Endothelial cell of umbilical vein (primary cell): ENCODE data around the gene KRTAP12-3.

Source experiments
- MYC ChIP-seq: IDR thresholded peaks from one replicate; pipeline ENCODE4 v1.6.1; 2011; ENCODE audit warnings: mild to moderate bottlenecking, low read depth, low read length
- POLR2AphosphoS5 ChIP-seq: IDR thresholded peaks from 2 replicates; pipeline ENCODE4 v1.6.1; 2012; ENCODE audit warnings: low read depth, mild to moderate bottlenecking, control low read depth, low read length, moderate library complexity; ENCODE audit not compliant: insufficient read depth
- TF ChIP-seq, protein P1 (sequence below), 2 donors: IDR thresholded peaks; 1 replicate in 1 of 2; 2 replicates in 1 of 2; pipeline ENCODE4 v1.5.1; 2011; ENCODE audit warnings: low read length in 2 of 2, mild to moderate bottlenecking in 2 of 2, moderate library complexity in 2 of 2, control low read depth in 1 of 2, inconsistent platforms in 1 of 2, low read depth in 1 of 2; ENCODE audit not compliant: insufficient read depth in 1 of 2; ENCODE audit errors: extremely low read depth in 1 of 2

DNA sequence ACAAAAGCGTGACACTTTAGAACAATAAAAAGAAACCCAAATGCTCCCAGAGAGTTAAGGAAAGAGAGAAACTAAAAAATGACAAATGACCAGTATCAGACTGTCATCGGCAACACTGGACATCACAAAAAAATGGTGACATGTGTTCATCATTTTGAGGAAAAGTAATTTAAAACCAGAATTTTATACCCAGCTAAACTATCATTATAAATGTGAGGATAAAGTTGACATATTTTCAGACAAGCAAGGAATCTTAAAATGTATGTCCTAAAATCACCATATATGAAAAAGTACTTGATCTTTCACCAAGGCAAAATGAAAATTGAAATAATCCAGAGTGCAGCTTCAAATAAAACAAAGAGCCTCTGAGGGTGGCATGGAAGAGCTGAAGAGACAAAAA is 12.9 kb upstream of the KRTAP12-3 start:
- TF ChIP-seq, protein P1, sequence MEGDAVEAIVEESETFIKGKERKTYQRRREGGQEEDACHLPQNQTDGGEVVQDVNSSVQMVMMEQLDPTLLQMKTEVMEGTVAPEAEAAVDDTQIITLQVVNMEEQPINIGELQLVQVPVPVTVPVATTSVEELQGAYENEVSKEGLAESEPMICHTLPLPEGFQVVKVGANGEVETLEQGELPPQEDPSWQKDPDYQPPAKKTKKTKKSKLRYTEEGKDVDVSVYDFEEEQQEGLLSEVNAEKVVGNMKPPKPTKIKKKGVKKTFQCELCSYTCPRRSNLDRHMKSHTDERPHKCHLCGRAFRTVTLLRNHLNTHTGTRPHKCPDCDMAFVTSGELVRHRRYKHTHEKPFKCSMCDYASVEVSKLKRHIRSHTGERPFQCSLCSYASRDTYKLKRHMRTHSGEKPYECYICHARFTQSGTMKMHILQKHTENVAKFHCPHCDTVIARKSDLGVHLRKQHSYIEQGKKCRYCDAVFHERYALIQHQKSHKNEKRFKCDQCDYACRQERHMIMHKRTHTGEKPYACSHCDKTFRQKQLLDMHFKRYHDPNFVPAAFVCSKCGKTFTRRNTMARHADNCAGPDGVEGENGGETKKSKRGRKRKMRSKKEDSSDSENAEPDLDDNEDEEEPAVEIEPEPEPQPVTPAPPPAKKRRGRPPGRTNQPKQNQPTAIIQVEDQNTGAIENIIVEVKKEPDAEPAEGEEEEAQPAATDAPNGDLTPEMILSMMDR (IDR thresholded peaks at IDR 0.05; ENCODE audit: extremely low read depth in 1 of 2, insufficient read depth in 1 of 2, low read depth in 1 of 2, low read length in 2 of 2), result no peak
- no peak for TF ChIP-seq POLR2AphosphoS5
- no peak for TF ChIP-seq MYC
